HUES48 (cell line): ENCODE data around the gene LIMS1.
"Not testable (repeated sequence)": the region's sequence is repeated elsewhere in the genome, so short reads cannot be mapped to it uniquely, and the experiment has no call there.

Experiments
- H3K27ac ChIP-seq: one replicate; pipeline ENCODE4 v1.7.0; 2013; ENCODE audit warnings: low read depth, low read length, inconsistent platforms
- H3K27me3 ChIP-seq: 2 replicates; pipeline ENCODE4 v1.6.1; 2013; ENCODE audit warnings: mild to moderate bottlenecking, low read length; ENCODE audit not compliant: control insufficient read depth, insufficient read depth
- H3K36me3 ChIP-seq: 2 replicates; pipeline ENCODE4 v1.6.1; 2013; ENCODE audit warnings: low read length; ENCODE audit not compliant: control insufficient read depth, insufficient read depth
- H3K4me1 ChIP-seq: 2 replicates; pipeline ENCODE4 v1.6.1; 2013; ENCODE audit warnings: mild to moderate bottlenecking, low read length; ENCODE audit not compliant: control insufficient read depth, insufficient read depth
- H3K4me3 ChIP-seq: 2 replicates; pipeline ENCODE4 v1.5.1; 2013; ENCODE audit warnings: mild to moderate bottlenecking, low read depth, low read length
- H3K9ac ChIP-seq: 2 replicates; pipeline ENCODE4 v1.6.1; 2013; ENCODE audit warnings: mild to moderate bottlenecking, low read depth, low read length, moderate library complexity
- H3K9me3 ChIP-seq: 2 replicates; pipeline ENCODE4 v1.6.1; 2013; ENCODE audit warnings: low read length; ENCODE audit not compliant: control insufficient read depth, insufficient read depth

LIMS1 gene

DNA sequence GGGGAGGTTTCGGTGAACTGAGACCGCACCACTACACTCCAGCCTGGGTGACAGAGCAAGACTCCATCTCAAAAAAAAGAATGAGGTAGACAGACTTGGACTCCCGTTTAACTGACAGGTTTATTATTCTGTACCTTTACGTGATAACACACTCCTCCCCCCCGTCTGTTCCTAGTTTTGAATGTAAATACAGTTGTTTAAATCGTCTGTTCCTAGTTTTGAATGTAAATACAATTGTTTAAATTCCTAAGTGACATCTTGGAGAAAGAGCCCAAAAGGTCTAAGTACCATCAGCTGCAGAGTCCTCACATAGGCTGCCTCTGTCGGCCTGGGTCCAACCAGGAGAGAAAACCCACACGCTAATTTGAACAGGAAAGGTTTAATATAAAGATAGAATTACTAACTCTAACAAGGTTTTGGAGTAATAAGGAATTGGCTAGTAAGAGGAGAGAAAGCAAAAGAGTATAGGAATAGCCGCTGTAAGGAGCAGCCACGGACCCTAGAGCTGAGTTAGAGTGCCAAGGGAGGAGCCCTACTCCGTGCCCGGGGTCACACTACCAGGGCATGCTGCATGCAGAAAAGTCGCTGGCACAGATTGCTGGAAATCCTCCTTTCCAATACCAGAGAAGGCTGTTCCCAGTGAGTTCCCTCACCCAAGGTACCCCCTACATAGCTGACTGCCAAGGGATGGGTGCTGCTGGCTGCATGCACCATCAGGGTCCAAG is 101.5 kb downstream of the LIMS1 start:
- H3K4me1 ChIP-seq = peaks cover 26% of the 10 kb centered on the region

DNA sequence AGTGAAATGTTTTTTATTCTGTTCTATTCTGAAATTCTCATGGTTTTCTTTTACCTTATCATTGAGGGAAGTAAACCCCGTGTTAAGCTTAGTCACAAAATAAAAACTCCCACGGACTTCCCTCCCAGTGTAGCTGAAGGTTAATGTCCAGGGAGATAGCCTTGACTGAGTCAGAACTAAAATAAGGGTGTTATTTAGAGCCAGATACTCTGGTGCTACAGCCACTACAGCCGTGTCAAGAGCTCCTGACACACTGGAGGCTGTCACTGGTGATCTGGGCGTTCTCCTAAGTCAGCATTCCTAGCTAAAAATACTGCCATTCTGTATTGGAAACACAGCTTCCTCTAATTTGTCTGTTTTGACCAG is 103.0 kb downstream of the LIMS1 start:
- Histone ChIP-seq H3K9ac (no peak overlapping the region), H3K27ac (peak overlapping the region; percentile 55), H3K9me3 (no peaks in the 10 kb centered on the region), H3K27me3 (no peaks in the 10 kb centered on the region), H3K4me3 (no peak overlapping the region), H3K36me3 (no peaks in the 10 kb centered on the region), H3K4me1 (peaks cover 26% of the 10 kb centered on the region)

More for the DNA sequence above, 101.5 kb downstream of the LIMS1 start:
- H3K9me3 ChIP-seq = no peaks in the 10 kb centered on the region
- H3K36me3 ChIP-seq = no peaks in the 10 kb centered on the region
- H3K9ac ChIP-seq = no peak overlapping the region
- H3K27me3 ChIP-seq = no peaks in the 10 kb centered on the region
- H3K4me3 ChIP-seq = no peak overlapping the region
- peak overlapping the region; percentile 61 for H3K27ac ChIP-seq

- H3K9ac ChIP-seq = no peak overlapping the region
- H3K27me3 ChIP-seq = no peaks in the 10 kb centered on the region
- H3K9me3 ChIP-seq = no peaks in the 10 kb centered on the region
- peaks cover 17% of the 10 kb centered on the region for H3K4me1 ChIP-seq
- no peaks in the 10 kb centered on the region for H3K36me3 ChIP-seq
- no peak overlapping the region for H3K4me3 ChIP-seq
- H3K27ac ChIP-seq = no peak overlapping the region
Observed at GRCh38 chr2:108640731-108641130, 106.5 kb downstream of the LIMS1 start.

- H3K4me3 ChIP-seq = no peak overlapping the region
- H3K9ac ChIP-seq = no peak overlapping the region
Observed at GRCh38 chr2:108641756-108642155, 107.5 kb downstream of the LIMS1 start.

GRCh38 chr2:108643261-108643849 is 109.1 kb downstream of the LIMS1 start:
- no peaks in the 10 kb centered on the region; the same call in 1 of the 2 replicates for H3K4me1 ChIP-seq
- no peaks in the 10 kb centered on the region for H3K9me3 ChIP-seq
- H3K27me3 ChIP-seq = no peaks in the 10 kb centered on the region
- no peak overlapping the region for H3K27ac ChIP-seq
- no peak overlapping the region for H3K4me3 ChIP-seq
- H3K9ac ChIP-seq = no peak overlapping the region
- no peaks in the 10 kb centered on the region for H3K36me3 ChIP-seq

More at GRCh38 chr2:108641756-108642155, 107.5 kb downstream of the LIMS1 start:
- Histone ChIP-seq H3K36me3 (no peaks in the 10 kb centered on the region), H3K27ac (no peak overlapping the region), H3K27me3 (no peaks in the 10 kb centered on the region), H3K4me1 (peaks cover 9% of the 10 kb centered on the region; the same call in 1 of the 2 replicates), H3K9me3 (no peaks in the 10 kb centered on the region)

GRCh38 chr2:108643862-108644261 is 109.6 kb downstream of the LIMS1 start:
- H3K4me3 ChIP-seq, H3K36me3 ChIP-seq, H3K4me1 ChIP-seq, H3K9me3 ChIP-seq, H3K27ac ChIP-seq, H3K27me3 ChIP-seq, H3K9ac ChIP-seq: not testable (repeated sequence)

- not testable (repeated sequence) for H3K27ac ChIP-seq, H3K36me3 ChIP-seq, H3K27me3 ChIP-seq, H3K4me1 ChIP-seq, H3K9me3 ChIP-seq, H3K4me3 ChIP-seq, H3K9ac ChIP-seq
Observed at GRCh38 chr2:108644446-108644845, 110.2 kb downstream of the LIMS1 start.

GRCh38 chr2:108648796-108649195 is 114.5 kb downstream of the LIMS1 start:
- H3K4me1 ChIP-seq, H3K27me3 ChIP-seq, H3K4me3 ChIP-seq, H3K27ac ChIP-seq, H3K9me3 ChIP-seq, H3K36me3 ChIP-seq, H3K9ac ChIP-seq: not testable (repeated sequence)

- H3K4me1 ChIP-seq, H3K27me3 ChIP-seq, H3K9ac ChIP-seq, H3K4me3 ChIP-seq, H3K36me3 ChIP-seq, H3K27ac ChIP-seq, H3K9me3 ChIP-seq: not testable (repeated sequence)
Observed at GRCh38 chr2:108650465-108650864, 116.2 kb downstream of the LIMS1 start.

- H3K4me3 ChIP-seq, H3K9ac ChIP-seq, H3K9me3 ChIP-seq, H3K27me3 ChIP-seq, H3K27ac ChIP-seq, H3K36me3 ChIP-seq, H3K4me1 ChIP-seq: not testable (repeated sequence)
Observed at GRCh38 chr2:108651468-108651867, 117.2 kb downstream of the LIMS1 start.

- H3K4me3 ChIP-seq, H3K9ac ChIP-seq, H3K4me1 ChIP-seq, H3K36me3 ChIP-seq, H3K27me3 ChIP-seq, H3K27ac ChIP-seq, H3K9me3 ChIP-seq: not testable (repeated sequence)
Observed at GRCh38 chr2:108652187-108652931, 118.1 kb downstream of the LIMS1 start.
